Measurements from ENCODE around the gene GZF1.

DNA sequence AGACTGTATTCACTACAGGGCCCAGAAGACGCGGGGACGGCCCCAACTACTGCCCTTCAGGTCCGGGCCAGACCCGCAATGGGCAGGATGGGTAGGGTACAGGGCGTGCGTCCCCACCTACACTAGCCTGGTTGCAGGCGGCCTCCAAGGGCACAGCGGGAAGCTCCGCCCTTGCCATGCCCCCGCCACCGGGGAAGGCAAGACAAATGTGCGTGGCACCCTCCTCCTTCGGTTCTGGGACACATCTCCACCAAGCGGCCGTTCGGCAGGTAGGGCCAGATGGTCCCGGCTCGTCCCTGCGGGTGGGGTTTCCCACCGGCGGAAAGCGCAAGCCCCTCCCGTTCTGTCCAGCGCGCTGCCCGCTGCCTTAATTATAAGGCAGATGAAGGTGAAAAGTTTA lies 5.8 kb upstream of the GZF1 start:
- TF ChIP-seq, protein P1, sequence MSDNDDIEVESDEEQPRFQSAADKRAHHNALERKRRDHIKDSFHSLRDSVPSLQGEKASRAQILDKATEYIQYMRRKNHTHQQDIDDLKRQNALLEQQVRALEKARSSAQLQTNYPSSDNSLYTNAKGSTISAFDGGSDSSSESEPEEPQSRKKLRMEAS (IDR thresholded peaks at IDR 0.05), result no peak
- TF ChIP-seq CTCF (IDR thresholded peaks at IDR 0.05; ENCODE audit: low read depth, low read length, missing input control) (no peak), FOXA1 (IDR thresholded peaks at IDR 0.05) (no peak), JUND (IDR thresholded peaks at IDR 0.05) (no peak), TAF1 (conservative IDR thresholded peaks at IDR 0.05) (no peak), HNF4A (conservative IDR thresholded peaks at IDR 0.05) (no peak), SP1 (IDR thresholded peaks at IDR 0.05) (no peak), GABPA (IDR thresholded peaks at IDR 0.05 in 1 of 2, conservative IDR thresholded peaks at IDR 0.05 in 1 of 2) (no peak), NR2F2 (IDR thresholded peaks at IDR 0.05) (no peak), RAD21 (IDR thresholded peaks at IDR 0.05) (no peak), EGR1 (IDR thresholded peaks at IDR 0.05; ENCODE audit: low read depth in 2 of 2) (no peak), ATF3 (IDR thresholded peaks at IDR 0.05) (no peak)
- TF ChIP-seq, protein P2, sequence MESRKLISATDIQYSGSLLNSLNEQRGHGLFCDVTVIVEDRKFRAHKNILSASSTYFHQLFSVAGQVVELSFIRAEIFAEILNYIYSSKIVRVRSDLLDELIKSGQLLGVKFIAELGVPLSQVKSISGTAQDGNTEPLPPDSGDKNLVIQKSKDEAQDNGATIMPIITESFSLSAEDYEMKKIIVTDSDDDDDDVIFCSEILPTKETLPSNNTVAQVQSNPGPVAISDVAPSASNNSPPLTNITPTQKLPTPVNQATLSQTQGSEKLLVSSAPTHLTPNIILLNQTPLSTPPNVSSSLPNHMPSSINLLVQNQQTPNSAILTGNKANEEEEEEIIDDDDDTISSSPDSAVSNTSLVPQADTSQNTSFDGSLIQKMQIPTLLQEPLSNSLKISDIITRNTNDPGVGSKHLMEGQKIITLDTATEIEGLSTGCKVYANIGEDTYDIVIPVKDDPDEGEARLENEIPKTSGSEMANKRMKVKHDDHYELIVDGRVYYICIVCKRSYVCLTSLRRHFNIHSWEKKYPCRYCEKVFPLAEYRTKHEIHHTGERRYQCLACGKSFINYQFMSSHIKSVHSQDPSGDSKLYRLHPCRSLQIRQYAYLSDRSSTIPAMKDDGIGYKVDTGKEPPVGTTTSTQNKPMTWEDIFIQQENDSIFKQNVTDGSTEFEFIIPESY (IDR thresholded peaks at IDR 0.05), result no peak

Data from liver (tissue), 3 donors.